ENCODE results near the gene BRINP1. TPM values are rescaled to one million over a fixed set of nuclear protein-coding genes. Genes with fewer than 3 reads are reported as not detected.

Gene BRINP1
- total and polyA plus RNA-seq, 2 experiments from 2014 or later, result 13.4 to 33.5 TPM

DNA sequence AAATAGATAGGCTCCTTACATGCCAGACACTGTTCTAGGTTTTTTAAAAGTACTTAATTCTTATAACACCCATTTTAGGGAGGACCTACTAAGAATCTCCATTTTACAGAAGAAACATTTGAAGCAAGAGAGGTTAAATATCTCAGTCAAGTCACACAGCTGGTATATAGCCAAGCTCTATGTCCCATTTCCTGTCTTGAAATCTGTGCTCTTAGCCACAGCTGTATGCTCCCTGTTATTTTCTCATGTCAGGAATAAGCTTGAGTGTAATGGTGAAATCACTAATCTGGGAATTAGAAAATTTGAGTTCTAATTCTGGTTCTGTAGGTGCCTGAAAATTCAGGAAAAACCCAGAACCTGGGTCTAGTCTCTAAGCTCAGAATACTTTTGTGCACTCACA lies 208.7 kb downstream of the BRINP1 start (continued):
- TF ChIP-seq, protein P1, sequence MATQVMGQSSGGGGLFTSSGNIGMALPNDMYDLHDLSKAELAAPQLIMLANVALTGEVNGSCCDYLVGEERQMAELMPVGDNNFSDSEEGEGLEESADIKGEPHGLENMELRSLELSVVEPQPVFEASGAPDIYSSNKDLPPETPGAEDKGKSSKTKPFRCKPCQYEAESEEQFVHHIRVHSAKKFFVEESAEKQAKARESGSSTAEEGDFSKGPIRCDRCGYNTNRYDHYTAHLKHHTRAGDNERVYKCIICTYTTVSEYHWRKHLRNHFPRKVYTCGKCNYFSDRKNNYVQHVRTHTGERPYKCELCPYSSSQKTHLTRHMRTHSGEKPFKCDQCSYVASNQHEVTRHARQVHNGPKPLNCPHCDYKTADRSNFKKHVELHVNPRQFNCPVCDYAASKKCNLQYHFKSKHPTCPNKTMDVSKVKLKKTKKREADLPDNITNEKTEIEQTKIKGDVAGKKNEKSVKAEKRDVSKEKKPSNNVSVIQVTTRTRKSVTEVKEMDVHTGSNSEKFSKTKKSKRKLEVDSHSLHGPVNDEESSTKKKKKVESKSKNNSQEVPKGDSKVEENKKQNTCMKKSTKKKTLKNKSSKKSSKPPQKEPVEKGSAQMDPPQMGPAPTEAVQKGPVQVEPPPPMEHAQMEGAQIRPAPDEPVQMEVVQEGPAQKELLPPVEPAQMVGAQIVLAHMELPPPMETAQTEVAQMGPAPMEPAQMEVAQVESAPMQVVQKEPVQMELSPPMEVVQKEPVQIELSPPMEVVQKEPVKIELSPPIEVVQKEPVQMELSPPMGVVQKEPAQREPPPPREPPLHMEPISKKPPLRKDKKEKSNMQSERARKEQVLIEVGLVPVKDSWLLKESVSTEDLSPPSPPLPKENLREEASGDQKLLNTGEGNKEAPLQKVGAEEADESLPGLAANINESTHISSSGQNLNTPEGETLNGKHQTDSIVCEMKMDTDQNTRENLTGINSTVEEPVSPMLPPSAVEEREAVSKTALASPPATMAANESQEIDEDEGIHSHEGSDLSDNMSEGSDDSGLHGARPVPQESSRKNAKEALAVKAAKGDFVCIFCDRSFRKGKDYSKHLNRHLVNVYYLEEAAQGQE (IDR thresholded peaks at IDR 0.05; ENCODE audit: unreplicated experiment), result no peak
- TF ChIP-seq NANOG (IDR thresholded peaks at IDR 0.05; ENCODE audit: borderline replicate concordance), result no peak
- TF ChIP-seq, protein P2, sequence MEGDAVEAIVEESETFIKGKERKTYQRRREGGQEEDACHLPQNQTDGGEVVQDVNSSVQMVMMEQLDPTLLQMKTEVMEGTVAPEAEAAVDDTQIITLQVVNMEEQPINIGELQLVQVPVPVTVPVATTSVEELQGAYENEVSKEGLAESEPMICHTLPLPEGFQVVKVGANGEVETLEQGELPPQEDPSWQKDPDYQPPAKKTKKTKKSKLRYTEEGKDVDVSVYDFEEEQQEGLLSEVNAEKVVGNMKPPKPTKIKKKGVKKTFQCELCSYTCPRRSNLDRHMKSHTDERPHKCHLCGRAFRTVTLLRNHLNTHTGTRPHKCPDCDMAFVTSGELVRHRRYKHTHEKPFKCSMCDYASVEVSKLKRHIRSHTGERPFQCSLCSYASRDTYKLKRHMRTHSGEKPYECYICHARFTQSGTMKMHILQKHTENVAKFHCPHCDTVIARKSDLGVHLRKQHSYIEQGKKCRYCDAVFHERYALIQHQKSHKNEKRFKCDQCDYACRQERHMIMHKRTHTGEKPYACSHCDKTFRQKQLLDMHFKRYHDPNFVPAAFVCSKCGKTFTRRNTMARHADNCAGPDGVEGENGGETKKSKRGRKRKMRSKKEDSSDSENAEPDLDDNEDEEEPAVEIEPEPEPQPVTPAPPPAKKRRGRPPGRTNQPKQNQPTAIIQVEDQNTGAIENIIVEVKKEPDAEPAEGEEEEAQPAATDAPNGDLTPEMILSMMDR (conservative IDR thresholded peaks at IDR 0.05; ENCODE audit: low read depth in 2 of 2), result no peak
- TF ChIP-seq CREB1 (CRISPR knock-in tag; IDR thresholded peaks at IDR 0.05; ENCODE audit: low read depth), result no peak
- TF ChIP-seq EZH2 (IDR thresholded peaks at IDR 0.05; ENCODE audit: low read depth, unreplicated experiment), result no peak
- no peak for TF ChIP-seq JUNB (IDR thresholded peaks at IDR 0.05; ENCODE audit: unreplicated experiment)

DNA sequence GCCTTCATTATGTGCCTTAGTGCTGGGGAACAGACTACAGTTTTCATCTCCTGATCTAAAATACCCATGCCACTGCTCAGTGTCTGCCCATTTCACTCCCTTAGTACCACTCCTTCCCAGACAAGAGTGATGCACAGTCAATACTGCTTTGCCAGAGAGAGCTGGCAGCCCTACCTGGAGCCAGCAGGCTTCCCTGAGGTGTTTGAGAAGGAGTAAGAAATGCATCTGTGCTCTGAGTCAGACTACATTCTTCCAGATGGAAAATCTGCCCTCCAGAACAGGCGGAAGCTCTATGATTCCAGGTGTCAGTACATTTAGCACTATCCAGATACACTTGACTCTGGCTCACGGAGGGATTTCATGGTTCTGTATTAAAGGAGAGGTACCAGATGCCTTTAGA lies 209.8 kb downstream of the BRINP1 start:
- H3K27me3 ChIP-seq (ENCODE audit: insufficient read depth), result no peaks in the 10 kb centered on the region
- no peaks in the 10 kb centered on the region for H3K9me2 ChIP-seq (ENCODE audit: insufficient read depth)
- no peaks in the 10 kb centered on the region for H3K36me3 Mint-ChIP-seq (ENCODE audit: low read depth)
- no peak overlapping the region for H3K4me3 Mint-ChIP-seq
- H2AFZ ChIP-seq, result no peak overlapping the region
- no peak for TF ChIP-seq STAT1 (IDR thresholded peaks at IDR 0.05; ENCODE audit: unreplicated experiment)
- H3K79me2 ChIP-seq (replicated peaks; ENCODE audit: insufficient read depth), result no peaks in the 10 kb centered on the region
- no peak overlapping the region for H3K27ac Mint-ChIP-seq
- H3K36me3 ChIP-seq (ENCODE audit: insufficient read depth), result no peaks in the 10 kb centered on the region; the same call in 1 of the 2 replicates
- H3K4me3 ChIP-seq, result no peak overlapping the region
- no peak overlapping the region for H3K27ac ChIP-seq (ENCODE audit: low read depth)
- H4K20me1 ChIP-seq (replicated peaks; ENCODE audit: insufficient read depth), result no peaks in the 10 kb centered on the region
- H3K27me3 Mint-ChIP-seq (ENCODE audit: insufficient read depth, low read depth, poor library complexity), result no peaks in the 10 kb centered on the region
- H3K9me3 Mint-ChIP-seq, result no peaks in the 10 kb centered on the region
- no peaks in the 10 kb centered on the region for H3K4me1 ChIP-seq (ENCODE audit: insufficient read depth)
- no peak overlapping the region for H3K4me2 ChIP-seq
- H3F3A ChIP-seq (replicated peaks; ENCODE audit: low read depth), result no peaks in the 10 kb centered on the region
- peaks cover 5% of the 10 kb centered on the region; the same call in 2 of the 3 replicates for H3K4me1 Mint-ChIP-seq
- DNase-seq (ENCODE audit: low spot score) (no peak), ATAC-seq (no peak)

DNA sequence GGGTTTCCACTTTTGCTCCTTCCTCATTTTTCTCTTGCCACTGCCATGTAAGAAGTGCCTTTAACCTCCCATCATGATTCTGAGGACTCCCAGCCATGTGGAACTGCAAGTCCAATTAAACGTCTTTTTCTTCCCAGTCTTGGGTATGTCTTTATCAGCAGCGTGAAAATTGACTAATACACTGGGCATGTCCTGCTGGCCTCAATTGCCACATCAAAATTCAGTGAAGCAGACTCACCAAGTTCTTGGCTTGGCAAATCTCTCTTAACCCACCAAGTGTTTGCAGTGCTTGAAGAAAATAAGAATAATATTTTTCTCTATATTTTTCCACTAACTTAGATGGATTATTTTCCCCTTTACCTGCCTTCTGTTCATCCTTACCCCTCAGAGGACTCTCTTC lies 212.0 kb downstream of the BRINP1 start:
- Histone ChIP-seq H3K27ac (ENCODE audit: low read depth) (no peak overlapping the region), H3K4me1 (ENCODE audit: insufficient read depth) (no peaks in the 10 kb centered on the region), H3K36me3 (ENCODE audit: insufficient read depth) (no peaks in the 10 kb centered on the region), H3K9me2 (ENCODE audit: insufficient read depth) (no peaks in the 10 kb centered on the region), H3F3A (replicated peaks; ENCODE audit: low read depth) (no peaks in the 10 kb centered on the region), H4K20me1 (replicated peaks; ENCODE audit: insufficient read depth) (no peaks in the 10 kb centered on the region), H3K79me2 (replicated peaks; ENCODE audit: insufficient read depth) (no peaks in the 10 kb centered on the region), H3K27me3 (ENCODE audit: insufficient read depth) (no peaks in the 10 kb centered on the region), H3K4me2 (no peak overlapping the region), H2AFZ (no peak overlapping the region), H3K4me3 (no peak overlapping the region)
- H3K4me1 Mint-ChIP-seq, result peaks cover 5% of the 10 kb centered on the region; the same call in 2 of the 3 replicates
- no peaks in the 10 kb centered on the region for H3K36me3 Mint-ChIP-seq (ENCODE audit: low read depth)
- H3K27me3 Mint-ChIP-seq (ENCODE audit: insufficient read depth, low read depth, poor library complexity), result no peaks in the 10 kb centered on the region
- DNase-seq (ENCODE audit: low spot score), result no peak
- H3K4me3 Mint-ChIP-seq, result no peak overlapping the region
- no peak for ATAC-seq
- H3K27ac Mint-ChIP-seq, result no peak overlapping the region
- no peaks in the 10 kb centered on the region for H3K9me3 Mint-ChIP-seq
- TF ChIP-seq JUNB (IDR thresholded peaks at IDR 0.05; ENCODE audit: unreplicated experiment) (no peak), ZNF114 (CRISPR knock-in tag; IDR thresholded peaks at IDR 0.05) (no peak), EZH2 (IDR thresholded peaks at IDR 0.05; ENCODE audit: low read depth, unreplicated experiment) (no peak), CREB1 (CRISPR knock-in tag; IDR thresholded peaks at IDR 0.05; ENCODE audit: low read depth) (no peak), POLR2AphosphoS5 (IDR thresholded peaks at IDR 0.05; ENCODE audit: low read depth) (no peak), NANOG (IDR thresholded peaks at IDR 0.05; ENCODE audit: borderline replicate concordance) (no peak), ZNF331 (CRISPR knock-in tag; IDR thresholded peaks at IDR 0.05; ENCODE audit: low read depth) (no peak)
- TF ChIP-seq, protein P2 (conservative IDR thresholded peaks at IDR 0.05; ENCODE audit: low read depth in 2 of 2), result no peak
- TF ChIP-seq, protein P3, sequence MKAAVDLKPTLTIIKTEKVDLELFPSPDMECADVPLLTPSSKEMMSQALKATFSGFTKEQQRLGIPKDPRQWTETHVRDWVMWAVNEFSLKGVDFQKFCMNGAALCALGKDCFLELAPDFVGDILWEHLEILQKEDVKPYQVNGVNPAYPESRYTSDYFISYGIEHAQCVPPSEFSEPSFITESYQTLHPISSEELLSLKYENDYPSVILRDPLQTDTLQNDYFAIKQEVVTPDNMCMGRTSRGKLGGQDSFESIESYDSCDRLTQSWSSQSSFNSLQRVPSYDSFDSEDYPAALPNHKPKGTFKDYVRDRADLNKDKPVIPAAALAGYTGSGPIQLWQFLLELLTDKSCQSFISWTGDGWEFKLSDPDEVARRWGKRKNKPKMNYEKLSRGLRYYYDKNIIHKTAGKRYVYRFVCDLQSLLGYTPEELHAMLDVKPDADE (IDR thresholded peaks at IDR 0.05), result no peak
